HFFc6 (cell line): ENCODE results near the gene PCDHGA1. TPM values are rescaled to one million over a fixed set of nuclear protein-coding genes. Genes with fewer than 3 reads are reported as not detected.
A peak's percentile ranks its signal among the peaks of the same experiment; 100 is the strongest.

Experiments used
- DNase-seq: peaks from one replicate; pipeline ENCODE4 v3.0.0-alpha.2; 2018
- H3K27ac Mint-ChIP-seq: 2 replicates; pipeline ENCODE4 v1.8.0; 2020; ENCODE audit warnings: mild to moderate bottlenecking, mixed read lengths
- H3K27me3 Mint-ChIP-seq: 2 replicates; pipeline ENCODE4 v1.8.0; 2021; ENCODE audit warnings: mild to moderate bottlenecking, moderate library complexity, mixed read lengths; ENCODE audit not compliant: insufficient read depth
- H3K36me3 Mint-ChIP-seq: 2 replicates; pipeline ENCODE4 v1.8.0; 2021; ENCODE audit warnings: low read depth, mixed read lengths
- H3K4me1 Mint-ChIP-seq: 2 replicates; pipeline ENCODE4 v1.8.0; 2020; ENCODE audit warnings: low read depth, mixed read lengths
- H3K4me3 Mint-ChIP-seq: 2 replicates; pipeline ENCODE4 v1.8.0; 2020; ENCODE audit warnings: mild to moderate bottlenecking, moderate library complexity, mixed read lengths
- H3K9me3 Mint-ChIP-seq: 2 replicates; pipeline ENCODE4 v1.8.0; 2020; ENCODE audit warnings: mild to moderate bottlenecking, mixed read lengths
- CTCF ChIP-seq: fragments of 200-600 bp; sonication (generic); IDR thresholded peaks from 2 replicates; pipeline ENCODE4 v1.5.0; 2021; ENCODE audit warnings: antibody characterized with exemption, mild to moderate bottlenecking
- total RNA-seq, 6 experiments: library from RNA; stranded (reverse); fragmentation: NEBNext Ultra II Directional; extraction: Animal tissue kit (Norgen Biotek cat#: 25700); gene quantifications; 2 replicates in 1 of 6; 3 replicates in 5 of 6; pipeline ENCODE4 v1.2.3, GENCODE V29; 2021

PCDHGA1 gene
- total RNA-seq, 6 experiments from 2014 or later, result 0.91 to 1.6 (median 1.2) TPM

- Mint-ChIP-seq H3K27me3 (peaks cover 7% of the 10 kb centered on the region), H3K27ac (no peak overlapping the region), H3K9me3 (peaks cover 56% of the 10 kb centered on the region), H3K36me3 (peaks cover 45% of the 10 kb centered on the region), H3K4me3 (no peak overlapping the region; the same call in 1 of the 2 replicates), H3K4me1 (peaks cover 10% of the 10 kb centered on the region)
- TF ChIP-seq CTCF, result no peak
- no peak for DNase-seq
These were observed 25.3 kb downstream of the PCDHGA1 start for GRCh38 chr5:141355641-141356040.

GRCh38 chr5:141356133-141356532 is 25.8 kb downstream of the PCDHGA1 start:
- peaks cover 7% of the 10 kb centered on the region for H3K27me3 Mint-ChIP-seq
- H3K36me3 Mint-ChIP-seq, result peaks cover 46% of the 10 kb centered on the region
- H3K27ac Mint-ChIP-seq, result no peak overlapping the region
- peaks cover 56% of the 10 kb centered on the region for H3K9me3 Mint-ChIP-seq
- no peak for TF ChIP-seq CTCF
- H3K4me1 Mint-ChIP-seq, result peaks cover 12% of the 10 kb centered on the region
- H3K4me3 Mint-ChIP-seq, result no peak overlapping the region; the same call in 1 of the 2 replicates
- no peak for DNase-seq

- peaks cover 50% of the 10 kb centered on the region for H3K36me3 Mint-ChIP-seq
- H3K9me3 Mint-ChIP-seq, result peaks cover 59% of the 10 kb centered on the region
- TF ChIP-seq CTCF, result no peak
- H3K27ac Mint-ChIP-seq, result no peak overlapping the region
- H3K4me1 Mint-ChIP-seq, result peaks cover 12% of the 10 kb centered on the region
- no peak for DNase-seq
- no peak overlapping the region for H3K4me3 Mint-ChIP-seq
- H3K27me3 Mint-ChIP-seq, result peaks cover 4% of the 10 kb centered on the region
These were observed 26.6 kb downstream of the PCDHGA1 start for GRCh38 chr5:141356950-141357349.

GRCh38 chr5:141359790-141360426 is 29.6 kb downstream of the PCDHGA1 start, which contains the start of gene PCDHGB2:
Gene PCDHGB2, plus strand, starts transcription at chr5:141359994. Its CDS starts 142 bp downstream, at chr5:141360136.
- Mint-ChIP-seq H3K27me3 (peaks cover 2% of the 10 kb centered on the region), H3K4me1 (peaks cover 22% of the 10 kb centered on the region), H3K4me3 (peak within 1 kb of the TSS; percentile 86), H3K36me3 (peaks cover 59% of the 10 kb centered on the region), H3K27ac (peak within 1 kb of the TSS; percentile 70; the same call in 1 of the 2 replicates), H3K9me3 (peaks cover 69% of the 10 kb centered on the region)
- TF ChIP-seq CTCF, result peak; percentile 76
- peak; percentile 41 for DNase-seq

- no peak for TF ChIP-seq CTCF
- peaks cover 69% of the 10 kb centered on the region for H3K9me3 Mint-ChIP-seq
- peaks cover 22% of the 10 kb centered on the region for H3K4me1 Mint-ChIP-seq
- DNase-seq, result no peak
- peak overlapping the region; percentile 86; the same call in 1 of the 2 replicates for H3K4me3 Mint-ChIP-seq
- no peak overlapping the region for H3K27ac Mint-ChIP-seq
- H3K27me3 Mint-ChIP-seq, result peaks cover 2% of the 10 kb centered on the region
- H3K36me3 Mint-ChIP-seq, result peaks cover 59% of the 10 kb centered on the region
These were observed 30.4 kb downstream of the PCDHGA1 start for GRCh38 chr5:141360685-141361084.
